22Rv1 (cell line): Measurements from ENCODE around the gene CUL3.

Experiments
- ZFX ChIP-seq: fragments of 450-650 bp; IDR thresholded peaks from 2 replicates; pipeline ENCODE4 v1.6.1; 2017; ENCODE audit warnings: antibody characterized with exemption, borderline replicate concordance
- TF ChIP-seq, protein P1 (sequence below): fragments of 450-650 bp; IDR thresholded peaks from 2 replicates; pipeline ENCODE4 v1.5.1; 2017; ENCODE audit warnings: mild to moderate bottlenecking

DNA sequence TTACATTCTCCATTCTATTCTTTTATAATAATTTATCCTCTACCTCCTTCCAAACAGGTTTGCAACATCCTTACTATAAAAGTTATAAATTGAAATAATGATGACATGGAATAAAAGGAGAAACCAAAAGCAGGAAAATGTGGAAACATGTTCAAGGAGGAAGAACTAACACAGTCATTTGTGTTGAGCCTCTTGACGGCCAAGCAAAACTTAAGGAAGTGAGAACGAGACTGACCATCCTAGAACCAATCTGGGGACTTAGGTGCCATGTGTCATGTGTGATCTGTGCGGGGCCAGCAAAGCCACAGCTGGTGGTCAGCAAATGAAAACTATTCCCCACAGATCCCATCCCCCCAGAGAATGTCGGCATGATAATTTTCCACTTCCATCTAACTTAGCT, 157.7 kb downstream of the CUL3 start:
- TF ChIP-seq, protein P1, sequence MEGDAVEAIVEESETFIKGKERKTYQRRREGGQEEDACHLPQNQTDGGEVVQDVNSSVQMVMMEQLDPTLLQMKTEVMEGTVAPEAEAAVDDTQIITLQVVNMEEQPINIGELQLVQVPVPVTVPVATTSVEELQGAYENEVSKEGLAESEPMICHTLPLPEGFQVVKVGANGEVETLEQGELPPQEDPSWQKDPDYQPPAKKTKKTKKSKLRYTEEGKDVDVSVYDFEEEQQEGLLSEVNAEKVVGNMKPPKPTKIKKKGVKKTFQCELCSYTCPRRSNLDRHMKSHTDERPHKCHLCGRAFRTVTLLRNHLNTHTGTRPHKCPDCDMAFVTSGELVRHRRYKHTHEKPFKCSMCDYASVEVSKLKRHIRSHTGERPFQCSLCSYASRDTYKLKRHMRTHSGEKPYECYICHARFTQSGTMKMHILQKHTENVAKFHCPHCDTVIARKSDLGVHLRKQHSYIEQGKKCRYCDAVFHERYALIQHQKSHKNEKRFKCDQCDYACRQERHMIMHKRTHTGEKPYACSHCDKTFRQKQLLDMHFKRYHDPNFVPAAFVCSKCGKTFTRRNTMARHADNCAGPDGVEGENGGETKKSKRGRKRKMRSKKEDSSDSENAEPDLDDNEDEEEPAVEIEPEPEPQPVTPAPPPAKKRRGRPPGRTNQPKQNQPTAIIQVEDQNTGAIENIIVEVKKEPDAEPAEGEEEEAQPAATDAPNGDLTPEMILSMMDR, result no peak
- TF ChIP-seq ZFX, result no peak
